Measurements from ENCODE around the gene MYLK.

MYLK gene

DNA sequence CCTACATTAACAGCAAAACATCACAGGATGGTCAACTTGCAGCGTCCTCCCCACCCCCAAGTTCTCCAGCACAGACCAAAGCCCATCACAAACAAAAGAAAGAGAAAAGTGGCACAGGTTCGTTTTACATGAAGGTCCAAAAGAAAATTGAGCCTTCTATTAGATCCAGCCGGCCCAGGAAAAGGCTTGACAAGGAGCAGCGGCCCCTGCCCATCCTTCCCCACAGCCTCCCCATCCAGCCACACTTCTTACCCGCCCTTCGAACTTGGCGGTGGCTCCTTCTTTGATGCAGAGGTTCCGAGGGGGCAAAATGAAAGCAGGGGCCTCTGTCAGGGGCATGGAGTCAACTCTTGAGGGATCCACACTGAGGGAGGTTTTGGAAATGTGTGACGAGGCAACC, 90.7 kb downstream of the MYLK start:
- Histone ChIP-seq H3K9me3 (ENCODE audit: low read length) (no peaks in the 10 kb centered on the region), H2AFZ (ENCODE audit: low read depth, low read length) (no peak overlapping the region), H3K4me3 (ENCODE audit: low read length) (no peak overlapping the region), H3K4me1 (ENCODE audit: insufficient read depth, low read length) (peaks cover 4% of the 10 kb centered on the region), H3K27me3 (ENCODE audit: insufficient read depth, low read length) (no peaks in the 10 kb centered on the region), H3K36me3 (ENCODE audit: insufficient read depth, low read length) (no peaks in the 10 kb centered on the region)

DNA sequence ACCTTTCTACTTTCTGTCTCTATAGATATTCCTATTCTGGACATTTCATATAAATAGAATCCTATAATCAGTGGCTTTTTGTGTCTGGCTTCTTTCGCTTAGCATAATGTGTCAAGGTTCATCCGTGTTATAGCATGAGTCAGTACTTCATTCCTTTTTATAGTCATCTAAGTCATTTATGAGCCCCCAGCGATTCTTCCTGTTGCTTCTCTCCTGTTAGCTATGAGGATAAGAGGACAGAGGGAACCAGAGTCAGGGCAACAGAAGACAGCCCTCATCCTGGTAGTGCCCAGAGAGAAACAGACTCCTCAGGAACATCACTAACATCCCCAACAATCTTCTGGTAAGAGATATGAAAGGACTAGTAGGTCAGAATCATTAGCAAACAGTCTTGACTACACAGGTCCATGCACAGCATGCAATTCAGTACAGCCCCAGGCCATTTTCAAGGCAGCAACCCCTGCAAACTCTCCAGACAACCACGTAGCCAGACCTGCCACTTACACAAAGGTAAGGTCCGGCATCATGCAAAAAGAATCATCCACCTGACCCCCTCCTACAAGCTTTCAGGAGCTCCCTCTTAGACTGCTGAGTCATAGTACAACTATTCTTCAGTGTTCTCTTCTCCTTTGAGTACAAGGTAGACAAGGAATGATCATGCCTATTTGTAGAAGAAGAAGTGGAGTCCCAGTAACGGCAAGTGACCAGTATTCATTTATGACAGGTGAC, 91.5 kb downstream of the MYLK start:
- H3K27me3 ChIP-seq (ENCODE audit: insufficient read depth, low read length): no peaks in the 10 kb centered on the region
- H3K4me1 ChIP-seq (ENCODE audit: insufficient read depth, low read length): peaks cover 4% of the 10 kb centered on the region
- H2AFZ ChIP-seq (ENCODE audit: low read depth, low read length): no peak overlapping the region
- no peaks in the 10 kb centered on the region for H3K9me3 ChIP-seq (ENCODE audit: low read length)
- H3K4me3 ChIP-seq (ENCODE audit: low read length): no peak overlapping the region
- no peaks in the 10 kb centered on the region for H3K36me3 ChIP-seq (ENCODE audit: insufficient read depth, low read length)

DNA sequence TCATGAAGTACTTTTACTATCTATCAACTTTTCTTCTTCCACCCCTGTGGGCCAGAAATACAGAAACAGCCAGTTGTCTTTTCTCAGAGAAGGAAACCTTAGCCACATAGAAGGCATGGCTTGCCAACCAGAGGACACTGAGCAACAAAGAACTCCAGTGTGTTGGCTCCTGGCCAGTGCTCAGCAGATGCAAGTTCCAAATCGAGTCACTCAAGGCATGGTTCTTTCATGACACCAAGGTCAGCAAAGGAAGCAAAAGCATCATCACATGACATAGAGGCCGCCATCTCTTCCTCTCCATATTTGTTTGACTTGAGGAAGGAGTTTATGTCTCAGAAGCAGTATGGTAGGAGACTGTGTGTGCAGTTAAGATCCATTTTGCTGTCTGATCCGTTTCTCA, 92.2 kb downstream of the MYLK start:
- no peaks in the 10 kb centered on the region for H3K9me3 ChIP-seq (ENCODE audit: low read length)
- no peak overlapping the region for H3K4me3 ChIP-seq (ENCODE audit: low read length)
- H3K27me3 ChIP-seq (ENCODE audit: insufficient read depth, low read length): no peaks in the 10 kb centered on the region
- H2AFZ ChIP-seq (ENCODE audit: low read depth, low read length): no peak overlapping the region
- H3K4me1 ChIP-seq (ENCODE audit: insufficient read depth, low read length): peaks cover 4% of the 10 kb centered on the region
- H3K36me3 ChIP-seq (ENCODE audit: insufficient read depth, low read length): no peaks in the 10 kb centered on the region

DNA sequence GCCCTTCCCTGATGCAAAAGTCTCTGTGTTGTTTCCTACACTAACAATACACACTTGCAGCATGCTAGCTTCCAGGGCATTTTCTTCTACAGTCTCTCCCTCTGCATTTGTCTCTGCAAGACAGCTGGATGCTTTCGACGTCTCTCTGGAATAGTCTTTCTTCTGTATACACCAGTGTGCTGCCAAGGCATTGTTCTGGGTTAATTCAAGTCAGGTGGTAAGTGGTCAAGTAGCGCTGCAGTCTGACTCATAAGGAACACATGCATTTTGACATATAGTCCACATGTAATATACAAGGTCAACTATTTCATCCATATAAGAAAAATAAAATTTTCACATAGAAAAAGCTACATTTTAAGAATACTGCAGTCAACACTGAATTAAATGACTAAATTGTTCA, 92.7 kb downstream of the MYLK start:
- Histone ChIP-seq H3K4me1 (ENCODE audit: insufficient read depth, low read length) (peaks cover 4% of the 10 kb centered on the region), H3K36me3 (ENCODE audit: insufficient read depth, low read length) (no peaks in the 10 kb centered on the region), H3K4me3 (ENCODE audit: low read length) (no peak overlapping the region), H3K27me3 (ENCODE audit: insufficient read depth, low read length) (no peaks in the 10 kb centered on the region), H2AFZ (ENCODE audit: low read depth, low read length) (no peak overlapping the region), H3K9me3 (ENCODE audit: low read length) (no peaks in the 10 kb centered on the region)

DNA sequence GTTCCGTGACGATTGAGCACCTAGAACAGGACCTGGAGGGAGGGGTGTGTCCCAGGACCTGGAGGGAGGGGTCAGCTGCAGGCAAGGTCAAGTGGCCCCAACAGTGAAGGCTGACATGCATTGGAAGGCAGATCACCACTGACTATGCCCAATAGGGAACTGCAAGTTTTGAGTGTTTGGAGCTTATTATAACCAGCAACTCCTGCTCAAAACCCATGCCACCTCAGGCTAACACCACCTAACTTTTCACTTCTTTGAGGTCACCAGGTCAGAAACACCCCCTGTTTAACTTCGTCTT, 93.1 kb downstream of the MYLK start:
- H3K4me3 ChIP-seq (ENCODE audit: low read length): no peak overlapping the region
- no peak overlapping the region for H2AFZ ChIP-seq (ENCODE audit: low read depth, low read length)
- H3K4me1 ChIP-seq (ENCODE audit: insufficient read depth, low read length): peaks cover 4% of the 10 kb centered on the region
- no peaks in the 10 kb centered on the region for H3K36me3 ChIP-seq (ENCODE audit: insufficient read depth, low read length)
- no peaks in the 10 kb centered on the region for H3K9me3 ChIP-seq (ENCODE audit: low read length)
- no peaks in the 10 kb centered on the region for H3K27me3 ChIP-seq (ENCODE audit: insufficient read depth, low read length)

- Histone ChIP-seq H3K27me3 (ENCODE audit: insufficient read depth, low read length) (no peaks in the 10 kb centered on the region), H2AFZ (ENCODE audit: low read depth, low read length) (no peak overlapping the region), H3K4me1 (ENCODE audit: insufficient read depth, low read length) (peaks cover 4% of the 10 kb centered on the region), H3K4me3 (ENCODE audit: low read length) (no peak overlapping the region), H3K36me3 (ENCODE audit: insufficient read depth, low read length) (no peaks in the 10 kb centered on the region), H3K9me3 (ENCODE audit: low read length) (no peaks in the 10 kb centered on the region)
Measured at GRCh38 chr3:123790254-123791072, 93.7 kb downstream of the MYLK start.

- Histone ChIP-seq H3K4me1 (ENCODE audit: insufficient read depth, low read length) (peaks cover 4% of the 10 kb centered on the region), H3K27me3 (ENCODE audit: insufficient read depth, low read length) (no peaks in the 10 kb centered on the region), H3K9me3 (ENCODE audit: low read length) (no peaks in the 10 kb centered on the region), H2AFZ (ENCODE audit: low read depth, low read length) (no peak overlapping the region), H3K36me3 (ENCODE audit: insufficient read depth, low read length) (no peaks in the 10 kb centered on the region), H3K4me3 (ENCODE audit: low read length) (no peak overlapping the region)
Measured at GRCh38 chr3:123789760-123790159, 94.4 kb downstream of the MYLK start.

DNA sequence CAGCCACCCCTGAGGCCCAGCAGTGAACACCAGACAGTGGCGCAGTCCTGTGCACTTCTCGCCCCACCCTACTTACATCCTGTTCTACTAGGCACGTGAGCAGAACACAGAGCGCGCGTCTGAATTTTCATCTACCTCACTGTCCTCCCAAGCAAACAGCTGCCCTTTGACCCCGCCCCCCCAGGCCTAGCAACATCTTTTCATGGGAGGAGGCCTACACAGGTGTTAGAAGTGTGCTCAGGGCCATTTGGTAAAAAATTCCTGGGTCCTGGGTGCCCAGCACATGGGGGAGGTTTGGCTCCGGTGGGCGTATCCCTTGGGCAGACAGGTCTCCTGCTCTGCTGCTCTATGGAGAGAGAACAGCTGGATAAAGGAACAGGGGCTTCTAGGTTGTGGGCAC, 95.0 kb downstream of the MYLK start:
- Histone ChIP-seq H3K9me3 (ENCODE audit: low read length) (no peaks in the 10 kb centered on the region), H3K36me3 (ENCODE audit: insufficient read depth, low read length) (no peaks in the 10 kb centered on the region), H3K4me3 (ENCODE audit: low read length) (no peak overlapping the region), H2AFZ (ENCODE audit: low read depth, low read length) (no peak overlapping the region), H3K27me3 (ENCODE audit: insufficient read depth, low read length) (no peaks in the 10 kb centered on the region), H3K4me1 (ENCODE audit: insufficient read depth, low read length) (peaks cover 4% of the 10 kb centered on the region)

- Histone ChIP-seq H3K27me3 (ENCODE audit: insufficient read depth, low read length) (no peaks in the 10 kb centered on the region), H3K9me3 (ENCODE audit: low read length) (no peaks in the 10 kb centered on the region), H2AFZ (ENCODE audit: low read depth, low read length) (no peak overlapping the region), H3K4me1 (ENCODE audit: insufficient read depth, low read length) (peaks cover 4% of the 10 kb centered on the region), H3K36me3 (ENCODE audit: insufficient read depth, low read length) (no peaks in the 10 kb centered on the region), H3K4me3 (ENCODE audit: low read length) (no peak overlapping the region)
Measured at GRCh38 chr3:123788710-123789109, 95.4 kb downstream of the MYLK start.

DNA sequence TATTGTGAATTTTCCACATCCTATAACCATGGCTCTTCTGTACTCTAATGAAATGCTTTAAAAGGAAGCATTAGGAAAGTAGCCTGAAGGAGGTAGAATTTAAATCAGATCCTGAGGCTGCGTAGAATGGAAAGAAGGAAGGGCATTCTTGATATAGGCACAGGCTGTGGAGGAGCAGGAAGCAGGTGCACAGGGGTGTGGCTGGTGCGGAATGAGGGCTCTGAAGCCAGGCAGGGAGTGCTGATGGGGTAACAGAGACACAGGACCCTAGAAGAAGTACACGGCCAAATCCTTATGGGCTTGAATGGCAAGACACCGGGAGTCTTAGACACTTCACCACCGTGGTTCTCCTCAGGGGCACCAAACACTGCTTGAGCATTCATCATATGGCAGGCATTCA, 97.0 kb downstream of the MYLK start:
- Histone ChIP-seq H3K9me3 (ENCODE audit: low read length) (no peaks in the 10 kb centered on the region), H3K4me1 (ENCODE audit: insufficient read depth, low read length) (peaks cover 4% of the 10 kb centered on the region), H3K4me3 (ENCODE audit: low read length) (no peak overlapping the region), H2AFZ (ENCODE audit: low read depth, low read length) (no peak overlapping the region), H3K27me3 (ENCODE audit: insufficient read depth, low read length) (no peaks in the 10 kb centered on the region), H3K36me3 (ENCODE audit: insufficient read depth, low read length) (no peaks in the 10 kb centered on the region)

- H3K9me3 ChIP-seq (ENCODE audit: low read length): no peaks in the 10 kb centered on the region
- no peak overlapping the region for H2AFZ ChIP-seq (ENCODE audit: low read depth, low read length)
- H3K27me3 ChIP-seq (ENCODE audit: insufficient read depth, low read length): no peaks in the 10 kb centered on the region
- no peaks in the 10 kb centered on the region for H3K36me3 ChIP-seq (ENCODE audit: insufficient read depth, low read length)
- H3K4me1 ChIP-seq (ENCODE audit: insufficient read depth, low read length): no peaks in the 10 kb centered on the region
- no peak overlapping the region for H3K4me3 ChIP-seq (ENCODE audit: low read length)
Measured at GRCh38 chr3:123785602-123786001, 98.5 kb downstream of the MYLK start.

DNA sequence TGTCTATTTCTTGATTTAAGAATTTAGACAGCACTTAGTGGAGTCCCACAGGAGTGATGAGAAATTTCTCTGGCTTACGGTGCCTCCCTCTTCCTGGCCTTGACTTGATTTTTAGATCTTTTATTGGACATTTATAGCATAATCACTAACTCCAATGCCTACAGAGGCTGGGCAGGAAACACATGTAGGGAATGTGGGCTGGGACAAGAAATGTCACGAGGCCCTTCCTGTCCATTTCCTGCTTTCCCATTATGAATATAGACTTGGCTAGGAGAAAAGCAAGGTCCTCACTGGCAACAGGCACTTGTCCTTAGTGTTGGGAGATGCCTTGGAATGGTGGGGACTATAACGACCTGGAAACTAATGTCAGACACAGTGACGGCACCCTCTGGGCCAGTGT, 100.3 kb downstream of the MYLK start:
- Histone ChIP-seq H2AFZ (ENCODE audit: low read depth, low read length) (no peak overlapping the region), H3K36me3 (ENCODE audit: insufficient read depth, low read length) (no peaks in the 10 kb centered on the region), H3K27me3 (ENCODE audit: insufficient read depth, low read length) (no peaks in the 10 kb centered on the region), H3K4me1 (ENCODE audit: insufficient read depth, low read length) (no peaks in the 10 kb centered on the region), H3K9me3 (ENCODE audit: low read length) (no peaks in the 10 kb centered on the region), H3K4me3 (ENCODE audit: low read length) (no peak overlapping the region)

DNA sequence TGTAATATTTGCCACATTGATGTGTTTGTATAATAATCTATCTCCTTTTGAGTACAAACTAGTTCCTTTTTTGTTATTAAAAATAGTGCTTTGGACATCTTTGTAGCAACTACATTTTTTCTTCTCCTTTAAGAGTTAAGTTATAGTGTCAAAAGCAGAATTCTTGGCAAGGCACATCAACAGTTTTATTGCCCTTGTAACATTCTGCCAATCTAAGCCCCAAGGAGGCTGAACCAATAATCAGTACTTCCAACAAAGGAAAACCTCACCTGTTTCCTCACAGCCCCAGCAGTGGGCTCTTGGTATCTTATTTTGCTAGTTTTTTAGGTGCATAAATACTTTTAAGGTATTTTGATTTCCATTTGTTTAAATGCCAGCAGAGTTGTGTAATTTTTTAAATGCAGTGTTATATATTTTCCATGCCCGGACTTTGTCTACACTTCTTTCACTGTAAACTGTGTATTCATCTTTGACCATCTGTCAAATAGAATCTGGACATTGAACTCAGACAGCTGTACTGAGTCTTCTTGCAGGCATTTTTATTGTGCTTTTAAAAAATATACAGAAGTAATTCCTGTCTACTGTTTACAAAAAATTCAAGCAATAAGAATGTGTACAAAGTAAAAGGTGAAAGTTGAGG, 101.0 kb downstream of the MYLK start:
- H3K9me3 ChIP-seq (ENCODE audit: low read length): no peaks in the 10 kb centered on the region
- no peaks in the 10 kb centered on the region for H3K27me3 ChIP-seq (ENCODE audit: insufficient read depth, low read length)
- H3K4me1 ChIP-seq (ENCODE audit: insufficient read depth, low read length): no peaks in the 10 kb centered on the region
- no peak overlapping the region for H3K4me3 ChIP-seq (ENCODE audit: low read length)
- no peaks in the 10 kb centered on the region for H3K36me3 ChIP-seq (ENCODE audit: insufficient read depth, low read length)
- H2AFZ ChIP-seq (ENCODE audit: low read depth, low read length): no peak overlapping the region

Data from neuron (in vitro differentiated cells).